Panc1 (cell line): ENCODE results near the gene LSMEM2.

Source experiments
- TF ChIP-seq, protein P1 (sequence below): fragments of 450-650 bp; IDR thresholded peaks from 2 replicates; pipeline ENCODE4 v1.5.1; 2017; ENCODE audit warnings: mild to moderate bottlenecking
- TF ChIP-seq, protein P2 (sequence below), 2 experiments: IDR thresholded peaks; 2 replicates each; pipeline ENCODE4 v1.6.1; 2011 to 2012; ENCODE audit warnings: low read depth in 2 of 2, control low read depth in 1 of 2, low read length in 1 of 2, mild to moderate bottlenecking in 1 of 2, moderate library complexity in 1 of 2; ENCODE audit not compliant: insufficient read depth in 1 of 2

DNA sequence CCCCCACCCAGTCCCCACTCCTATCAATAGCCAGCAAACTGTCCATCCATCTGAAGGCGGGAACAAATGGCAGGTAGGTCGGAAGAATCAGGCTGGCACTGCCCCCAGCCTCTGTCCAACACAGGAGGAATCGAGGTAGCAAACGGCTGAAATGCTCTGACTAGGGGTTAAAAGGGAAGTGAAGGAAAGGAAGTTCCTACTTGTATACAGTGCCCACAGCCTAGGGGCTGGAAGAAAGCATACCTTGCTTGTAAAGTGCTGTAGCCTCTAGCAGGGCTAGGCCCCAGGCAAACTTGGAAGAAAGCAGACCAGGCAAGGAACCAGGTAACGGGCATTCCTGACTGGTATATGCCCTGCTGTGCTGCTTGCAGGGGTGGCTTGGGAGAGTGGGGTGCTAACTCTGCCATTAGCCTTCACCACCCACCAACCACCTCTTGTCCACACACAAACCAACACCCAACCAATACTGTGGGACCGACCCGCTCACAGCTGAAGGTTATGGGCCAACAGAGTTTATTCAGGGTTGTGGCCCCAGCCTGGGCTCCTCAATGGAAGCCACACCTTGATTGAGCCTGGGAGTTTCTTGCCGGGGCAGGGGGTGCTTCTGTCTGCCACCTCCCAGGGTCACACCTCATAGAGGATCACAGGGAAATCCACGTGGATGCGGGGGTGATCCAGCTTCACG is 46.8 kb downstream of the LSMEM2 start:
- TF ChIP-seq, protein P1, sequence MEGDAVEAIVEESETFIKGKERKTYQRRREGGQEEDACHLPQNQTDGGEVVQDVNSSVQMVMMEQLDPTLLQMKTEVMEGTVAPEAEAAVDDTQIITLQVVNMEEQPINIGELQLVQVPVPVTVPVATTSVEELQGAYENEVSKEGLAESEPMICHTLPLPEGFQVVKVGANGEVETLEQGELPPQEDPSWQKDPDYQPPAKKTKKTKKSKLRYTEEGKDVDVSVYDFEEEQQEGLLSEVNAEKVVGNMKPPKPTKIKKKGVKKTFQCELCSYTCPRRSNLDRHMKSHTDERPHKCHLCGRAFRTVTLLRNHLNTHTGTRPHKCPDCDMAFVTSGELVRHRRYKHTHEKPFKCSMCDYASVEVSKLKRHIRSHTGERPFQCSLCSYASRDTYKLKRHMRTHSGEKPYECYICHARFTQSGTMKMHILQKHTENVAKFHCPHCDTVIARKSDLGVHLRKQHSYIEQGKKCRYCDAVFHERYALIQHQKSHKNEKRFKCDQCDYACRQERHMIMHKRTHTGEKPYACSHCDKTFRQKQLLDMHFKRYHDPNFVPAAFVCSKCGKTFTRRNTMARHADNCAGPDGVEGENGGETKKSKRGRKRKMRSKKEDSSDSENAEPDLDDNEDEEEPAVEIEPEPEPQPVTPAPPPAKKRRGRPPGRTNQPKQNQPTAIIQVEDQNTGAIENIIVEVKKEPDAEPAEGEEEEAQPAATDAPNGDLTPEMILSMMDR, result no peak
- TF ChIP-seq, protein P2, sequence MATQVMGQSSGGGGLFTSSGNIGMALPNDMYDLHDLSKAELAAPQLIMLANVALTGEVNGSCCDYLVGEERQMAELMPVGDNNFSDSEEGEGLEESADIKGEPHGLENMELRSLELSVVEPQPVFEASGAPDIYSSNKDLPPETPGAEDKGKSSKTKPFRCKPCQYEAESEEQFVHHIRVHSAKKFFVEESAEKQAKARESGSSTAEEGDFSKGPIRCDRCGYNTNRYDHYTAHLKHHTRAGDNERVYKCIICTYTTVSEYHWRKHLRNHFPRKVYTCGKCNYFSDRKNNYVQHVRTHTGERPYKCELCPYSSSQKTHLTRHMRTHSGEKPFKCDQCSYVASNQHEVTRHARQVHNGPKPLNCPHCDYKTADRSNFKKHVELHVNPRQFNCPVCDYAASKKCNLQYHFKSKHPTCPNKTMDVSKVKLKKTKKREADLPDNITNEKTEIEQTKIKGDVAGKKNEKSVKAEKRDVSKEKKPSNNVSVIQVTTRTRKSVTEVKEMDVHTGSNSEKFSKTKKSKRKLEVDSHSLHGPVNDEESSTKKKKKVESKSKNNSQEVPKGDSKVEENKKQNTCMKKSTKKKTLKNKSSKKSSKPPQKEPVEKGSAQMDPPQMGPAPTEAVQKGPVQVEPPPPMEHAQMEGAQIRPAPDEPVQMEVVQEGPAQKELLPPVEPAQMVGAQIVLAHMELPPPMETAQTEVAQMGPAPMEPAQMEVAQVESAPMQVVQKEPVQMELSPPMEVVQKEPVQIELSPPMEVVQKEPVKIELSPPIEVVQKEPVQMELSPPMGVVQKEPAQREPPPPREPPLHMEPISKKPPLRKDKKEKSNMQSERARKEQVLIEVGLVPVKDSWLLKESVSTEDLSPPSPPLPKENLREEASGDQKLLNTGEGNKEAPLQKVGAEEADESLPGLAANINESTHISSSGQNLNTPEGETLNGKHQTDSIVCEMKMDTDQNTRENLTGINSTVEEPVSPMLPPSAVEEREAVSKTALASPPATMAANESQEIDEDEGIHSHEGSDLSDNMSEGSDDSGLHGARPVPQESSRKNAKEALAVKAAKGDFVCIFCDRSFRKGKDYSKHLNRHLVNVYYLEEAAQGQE (IDR thresholded peaks at IDR 0.05; ENCODE audit: insufficient read depth in 1 of 2, low read depth in 2 of 2, low read length in 1 of 2), result no peak
